H9 (cell line): ENCODE data around the gene TRIM65. TPM values are rescaled to one million over a fixed set of nuclear protein-coding genes. Genes with fewer than 3 reads are reported as not detected.

Experiments
- DNase-seq: peaks from one replicate; pipeline ENCODE4 v3.0.0-alpha.2; 2017
- H2AFZ ChIP-seq: one replicate; pipeline ENCODE4 v1.6.1; 2013; ENCODE audit warnings: mild to moderate bottlenecking, low read length, control low read depth, moderate library complexity
- H2AK5ac ChIP-seq: 2 replicates; pipeline ENCODE4 v1.6.1; 2013; ENCODE audit warnings: low read length, control low read depth, mixed read lengths; ENCODE audit not compliant: insufficient read length
- H2BK120ac ChIP-seq: one replicate; pipeline ENCODE4 v1.6.1; 2013; ENCODE audit warnings: low read depth, mild to moderate bottlenecking, low read length, control low read depth, inconsistent platforms; ENCODE audit not compliant: poor library complexity, severe bottlenecking
- H2BK12ac ChIP-seq: 2 replicates; pipeline ENCODE4 v1.6.1; 2013; ENCODE audit warnings: low read length, control low read depth, mixed read lengths, low read depth; ENCODE audit not compliant: insufficient read length
- H2BK15ac ChIP-seq: 2 replicates; pipeline ENCODE4 v1.6.1; 2013; ENCODE audit warnings: low read depth, low read length, control low read depth
- H2BK20ac ChIP-seq: one replicate; pipeline ENCODE4 v1.6.1; 2013; ENCODE audit warnings: low read depth, mild to moderate bottlenecking, low read length, control low read depth, inconsistent platforms; ENCODE audit not compliant: poor library complexity, severe bottlenecking
- H2BK5ac ChIP-seq: 2 replicates; pipeline ENCODE4 v1.6.1; 2013; ENCODE audit warnings: low read length, control low read depth, mixed read lengths; ENCODE audit not compliant: insufficient read length
- H3K14ac ChIP-seq: 2 replicates; pipeline ENCODE4 v1.6.1; 2013; ENCODE audit warnings: low read length, control low read depth; ENCODE audit not compliant: insufficient read depth
- H3K18ac ChIP-seq: 2 replicates; pipeline ENCODE4 v1.6.1; 2013; ENCODE audit warnings: low read depth, mild to moderate bottlenecking, mixed read lengths, low read length, control low read depth; ENCODE audit not compliant: insufficient read length
- H3K23ac ChIP-seq: 2 replicates; pipeline ENCODE4 v1.6.1; 2013; ENCODE audit warnings: low read length, control low read depth, mixed read lengths, low read depth; ENCODE audit not compliant: insufficient read length
- H3K23me2 ChIP-seq: 2 replicates; pipeline ENCODE4 v1.6.1; 2013; ENCODE audit warnings: low read depth, mild to moderate bottlenecking, mixed read lengths, low read length, control low read depth; ENCODE audit not compliant: insufficient read length, poor library complexity, severe bottlenecking
- H3K27ac ChIP-seq: 2 replicates; pipeline ENCODE4 v1.5.1; 2013; ENCODE audit warnings: low read length, control low read depth, mixed read lengths, low read depth; ENCODE audit not compliant: insufficient read length
- H3K27me3 ChIP-seq: 2 replicates; pipeline ENCODE4 v1.6.1; 2013; ENCODE audit warnings: low read length, control low read depth, inconsistent platforms; ENCODE audit not compliant: insufficient read depth
- H3K4ac ChIP-seq: 2 replicates; pipeline ENCODE4 v1.6.1; 2013; ENCODE audit warnings: low read depth, mild to moderate bottlenecking, control low read depth, inconsistent platforms, low read length, moderate library complexity
- H3K4me1 ChIP-seq: 2 replicates; pipeline ENCODE4 v1.6.1; 2013; ENCODE audit warnings: low read length, control low read depth, inconsistent platforms; ENCODE audit not compliant: insufficient read depth
- H3K4me2 ChIP-seq: 2 replicates; pipeline ENCODE4 v1.6.1; 2013; ENCODE audit warnings: low read length, control low read depth, mixed read lengths; ENCODE audit not compliant: insufficient read length, insufficient read depth
- H3K56ac ChIP-seq: 2 replicates; pipeline ENCODE4 v1.6.1; 2013; ENCODE audit warnings: low read depth, mild to moderate bottlenecking, mixed read lengths, low read length, control low read depth; ENCODE audit not compliant: insufficient read length
- H3K79me1 ChIP-seq: 2 replicates; pipeline ENCODE4 v1.6.1; 2013; ENCODE audit warnings: low read depth, mild to moderate bottlenecking, moderate library complexity, low read length, control low read depth, inconsistent platforms; ENCODE audit not compliant: insufficient read depth, poor library complexity, severe bottlenecking
- H3K79me2 ChIP-seq: 2 replicates; pipeline ENCODE4 v1.6.1; 2013; ENCODE audit warnings: low read length, control low read depth, inconsistent platforms; ENCODE audit not compliant: insufficient read depth
- H3K9ac ChIP-seq: 2 replicates; pipeline ENCODE4 v1.6.1; 2013; ENCODE audit warnings: low read length, control low read depth, mixed read lengths; ENCODE audit not compliant: insufficient read length; ENCODE audit errors: extremely low read depth
- H3K9me3 ChIP-seq: one replicate; pipeline ENCODE4 v1.6.1; 2013; ENCODE audit warnings: low read depth, low read length, inconsistent platforms; ENCODE audit not compliant: control insufficient read depth
- H3T11ph ChIP-seq: one replicate; pipeline ENCODE4 v1.6.1; 2013; ENCODE audit warnings: mild to moderate bottlenecking, low read length, control low read depth, inconsistent platforms
- H4K20me1 ChIP-seq: one replicate; pipeline ENCODE4 v1.6.1; 2013; ENCODE audit not compliant: control insufficient read depth, insufficient read length, insufficient read depth
- H4K5ac ChIP-seq: 2 replicates; pipeline ENCODE4 v1.6.1; 2013; ENCODE audit warnings: low read depth, mild to moderate bottlenecking, mixed read lengths, low read length, control low read depth; ENCODE audit not compliant: insufficient read length
- H4K8ac ChIP-seq: replicated peaks from 2 replicates; pipeline ENCODE4 v1.6.1; 2013; ENCODE audit warnings: low read length, control low read depth, mixed read lengths, low read depth; ENCODE audit not compliant: insufficient read length
- H4K91ac ChIP-seq: 2 replicates; pipeline ENCODE4 v1.6.1; 2013; ENCODE audit warnings: low read depth, mild to moderate bottlenecking, moderate library complexity, mixed read lengths, low read length, control low read depth; ENCODE audit not compliant: insufficient read length
- H3K27ac Mint-ChIP-seq, 3 experiments: 2 replicates in 2 of 3; 3 replicates in 1 of 3; pipeline ENCODE4 v1.8.0; 2020 to 2021; ENCODE audit warnings: mixed read lengths in 3 of 3, mild to moderate bottlenecking in 1 of 3, moderate library complexity in 1 of 3
- H3K27me3 Mint-ChIP-seq: 2 replicates; pipeline ENCODE4 v1.8.0; 2021; ENCODE audit warnings: low read depth, mild to moderate bottlenecking, moderate library complexity, mixed read lengths
- H3K36me3 Mint-ChIP-seq, 3 experiments: 2 replicates in 2 of 3; 3 replicates in 1 of 3; pipeline ENCODE4 v1.8.0; 2020 to 2021; ENCODE audit warnings: low read depth in 3 of 3, mixed read lengths in 3 of 3; ENCODE audit not compliant: insufficient read depth in 1 of 3
- H3K4me1 Mint-ChIP-seq, 2 experiments: 2 replicates each; pipeline ENCODE4 v1.8.0; 2020; ENCODE audit warnings: mixed read lengths in 2 of 2
- H3K4me3 Mint-ChIP-seq, 2 experiments: 2 replicates in 1 of 2; 3 replicates in 1 of 2; pipeline ENCODE4 v1.8.0; 2020 to 2021; ENCODE audit warnings: mild to moderate bottlenecking in 2 of 2, mixed read lengths in 2 of 2, moderate library complexity in 1 of 2
- H3K9me3 Mint-ChIP-seq, 2 experiments: 2 replicates in 1 of 2; 3 replicates in 1 of 2; pipeline ENCODE4 v1.8.0; 2020; ENCODE audit warnings: mild to moderate bottlenecking in 2 of 2, mixed read lengths in 2 of 2, moderate library complexity in 1 of 2
- CTCF ChIP-seq: fragments of 200-600 bp; sonication (generic); conservative IDR thresholded peaks from 3 replicates; pipeline ENCODE4 v1.8.0; 2021; ENCODE audit warnings: antibody characterized with exemption, mild to moderate bottlenecking
- WGBS: extraction: QIAGEN DNeasy Blood & Tissue Kit; methylation state at CpG from one replicate; pipeline ENCODE4 v1.1.7; 2013; ENCODE audit warnings: missing lambda C conversion rate, low lambda C conversion rate, mixed read lengths; ENCODE audit not compliant: insufficient read length; ENCODE audit errors: extremely low coverage; 5-methylcytosine and 5-hydroxymethylcytosine counted together
- total RNA-seq: library from RNA; stranded (reverse); gene quantifications from 2 replicates; pipeline ENCODE4 v1.2.1, GENCODE V29; 2021

TRIM65 gene
- total RNA-seq, 1 experiment from 2014 or later = 34.1 TPM

- no CpG with 5 or more reads among the region's 7 CpGs for WGBS
- Mint-ChIP-seq H3K36me3 (no peaks in the 10 kb centered on the region; a peak in 2 of 7 replicates), H3K9me3 (no peaks in the 10 kb centered on the region; a peak in 1 of 5 replicates), H3K4me1 (peaks cover 17 to 18% of the 10 kb centered on the region in 2 experiments), H3K27me3 (peaks cover 49% of the 10 kb centered on the region), H3K27ac (no peak overlapping the region), H3K4me3 (0 out of 5 replicates have a peak overlapping the region, but pooled peaks of 1 of the 2 experiments have one; percentile 22)
- no peak overlapping the region for H3K14ac ChIP-seq
- no peak overlapping the region for H3T11ph ChIP-seq
- peaks cover 3% of the 10 kb centered on the region; the same call in 1 of the 2 replicates for H3K27me3 ChIP-seq
- H3K18ac ChIP-seq = no peak overlapping the region
- H4K5ac ChIP-seq = no peak overlapping the region
- H2AK5ac ChIP-seq = no peak overlapping the region
- H2BK5ac ChIP-seq = no peak overlapping the region
- H2BK15ac ChIP-seq = no peak overlapping the region
- H2BK12ac ChIP-seq = no peak overlapping the region
- no peak for TF ChIP-seq CTCF
- no peak overlapping the region for H3K4ac ChIP-seq
- peaks cover 3% of the 10 kb centered on the region; the same call in 1 of the 2 replicates for H3K4me1 ChIP-seq
- H3K9me3 ChIP-seq = no peaks in the 10 kb centered on the region
- H3K23me2 ChIP-seq = peaks cover 8% of the 10 kb centered on the region
- H2AFZ ChIP-seq = no peak overlapping the region
- H3K79me2 ChIP-seq = no peaks in the 10 kb centered on the region
- no peak overlapping the region for H3K4me2 ChIP-seq
- no peak for DNase-seq
- no peak overlapping the region for H3K23ac ChIP-seq
- H2BK20ac ChIP-seq = no peak overlapping the region
- no peak overlapping the region for H4K91ac ChIP-seq
- H4K8ac ChIP-seq = no peak overlapping the region
- no peak overlapping the region for H3K56ac ChIP-seq
- no peak overlapping the region for H3K27ac ChIP-seq
- no peak overlapping the region for H3K9ac ChIP-seq
- H2BK120ac ChIP-seq = no peak overlapping the region
- no peaks in the 10 kb centered on the region for H4K20me1 ChIP-seq
- H3K79me1 ChIP-seq = no peaks in the 10 kb centered on the region
Measured at GRCh38 chr17:75880266-75880665, 16.5 kb downstream of the TRIM65 start.
